HG03097 (cell line): ENCODE data around the gene NXPH3.

Experiments
- ATAC-seq: cut with Tn5 transposase; IDR thresholded peaks from one replicate; pipeline ENCODE4 v1.9.1; 2021; ENCODE audit not compliant: unreplicated experiment, low FRiP score

The NXPH3 gene

GRCh38 chr17:49574945-49575678, 559 bp upstream of the NXPH3 start:
- no peak for ATAC-seq

- ATAC-seq = no peak
Measured at GRCh38 chr17:49576088-49576916, 631 bp downstream of the NXPH3 start.

GRCh38 chr17:49576917-49577649, 1.4 kb downstream of the NXPH3 start:
- no peak for ATAC-seq

GRCh38 chr17:49577650-49577934, 1.9 kb downstream of the NXPH3 start:
- ATAC-seq = no peak

GRCh38 chr17:49577963-49578362, 2.3 kb downstream of the NXPH3 start:
- no peak for ATAC-seq

GRCh38 chr17:49578414-49578813, 2.7 kb downstream of the NXPH3 start:
- no peak for ATAC-seq

- ATAC-seq = no peak
Measured at GRCh38 chr17:49578952-49579500, 3.4 kb downstream of the NXPH3 start.

- no peak for ATAC-seq
Measured at GRCh38 chr17:49579522-49579921, 3.9 kb downstream of the NXPH3 start.

- ATAC-seq = no peak
Measured at GRCh38 chr17:49580055-49580721, 4.5 kb downstream of the NXPH3 start.

GRCh38 chr17:49580981-49581647, 5.4 kb downstream of the NXPH3 start:
- ATAC-seq = no peak

- ATAC-seq = no peak
Measured at GRCh38 chr17:49581648-49581998, 6.0 kb downstream of the NXPH3 start.

GRCh38 chr17:49582055-49582722, 6.5 kb downstream of the NXPH3 start:
- no peak for ATAC-seq

- no peak for ATAC-seq
Measured at GRCh38 chr17:49582789-49583188, 7.1 kb downstream of the NXPH3 start.

GRCh38 chr17:49583226-49583625, 7.6 kb downstream of the NXPH3 start:
- ATAC-seq = no peak

- no peak for ATAC-seq
Measured at GRCh38 chr17:49583889-49584288, 8.2 kb downstream of the NXPH3 start.

- ATAC-seq = no peak
Measured at GRCh38 chr17:49585422-49586027, 9.9 kb downstream of the NXPH3 start.

GRCh38 chr17:49587366-49588073, 11.8 kb downstream of the NXPH3 start:
- no peak for ATAC-seq

- ATAC-seq = no peak
Measured at GRCh38 chr17:49588312-49588711, 12.6 kb downstream of the NXPH3 start.
